Neural progenitor cell (in vitro differentiated cells): Measurements from ENCODE around the gene ABLIM2. TPM values are rescaled to one million over a fixed set of nuclear protein-coding genes. Genes with fewer than 3 reads are reported as not detected.

Experiments used
- DNase-seq: peaks from one replicate; pipeline ENCODE4 v3.0.0-alpha.2; 2016; ENCODE audit warnings: low spot score
- H2AFZ ChIP-seq: fragments of 200-600 bp; sonication (generic); replicated peaks from 2 replicates; pipeline ENCODE4 v1.6.1; 2016; ENCODE audit warnings: antibody characterized with exemption
- H3F3A ChIP-seq: fragments of 200-600 bp; sonication (generic); 2 replicates; pipeline ENCODE4 v1.6.1; 2016; ENCODE audit warnings: antibody characterized with exemption, low read depth
- H3K27ac ChIP-seq: fragments of 200-600 bp; sonication (generic); 2 replicates; pipeline ENCODE4 v1.5.1; 2016; ENCODE audit warnings: mild to moderate bottlenecking
- H3K27me3 ChIP-seq: fragments of 200-600 bp; sonication (generic); 2 replicates; pipeline ENCODE4 v1.6.1; 2016; ENCODE audit warnings: mild to moderate bottlenecking, moderate library complexity
- H3K36me3 ChIP-seq: fragments of 200-600 bp; sonication (generic); 2 replicates; pipeline ENCODE4 v1.5.1; 2016
- H3K4me1 ChIP-seq: fragments of 200-600 bp; sonication (generic); 2 replicates; pipeline ENCODE4 v1.6.1; 2016; ENCODE audit warnings: mixed run types
- H3K4me2 ChIP-seq: fragments of 200-600 bp; sonication (generic); 2 replicates; pipeline ENCODE4 v1.6.1; 2016
- H3K4me3 ChIP-seq: fragments of 200-600 bp; sonication (generic); 2 replicates; pipeline ENCODE4 v1.5.1; 2016
- H3K79me2 ChIP-seq: fragments of 200-600 bp; sonication (generic); 2 replicates; pipeline ENCODE4 v1.6.1; 2016; ENCODE audit warnings: low read depth
- H3K9ac ChIP-seq: fragments of 200-600 bp; sonication (generic); 2 replicates; pipeline ENCODE4 v1.6.1; 2016
- H3K9me3 ChIP-seq: fragments of 200-600 bp; sonication (generic); 2 replicates; pipeline ENCODE4 v1.5.1; 2016; ENCODE audit warnings: low read depth
- H4K20me1 ChIP-seq: fragments of 200-600 bp; sonication (generic); 2 replicates; pipeline ENCODE4 v1.6.1; 2016; ENCODE audit warnings: low read depth
- H3K27ac Mint-ChIP-seq: 3 replicates; pipeline ENCODE4 v1.8.0; 2021; ENCODE audit warnings: mixed read lengths
- H3K27me3 Mint-ChIP-seq: 2 replicates; pipeline ENCODE4 v1.8.0; 2022; ENCODE audit warnings: low read depth, mild to moderate bottlenecking, inconsistent platforms, moderate library complexity, mixed read lengths; ENCODE audit not compliant: insufficient read depth
- H3K36me3 Mint-ChIP-seq: 3 replicates; pipeline ENCODE4 v1.8.0; 2021; ENCODE audit warnings: mixed read lengths
- H3K4me1 Mint-ChIP-seq: 3 replicates; pipeline ENCODE4 v1.8.0; 2021; ENCODE audit warnings: mixed read lengths
- H3K4me3 Mint-ChIP-seq: 3 replicates; pipeline ENCODE4 v1.8.0; 2021; ENCODE audit warnings: mild to moderate bottlenecking, moderate library complexity, mixed read lengths
- H3K9me3 Mint-ChIP-seq: 3 replicates; pipeline ENCODE4 v1.8.0; 2020; ENCODE audit warnings: mixed read lengths
- EZH2 ChIP-seq: fragments of 200-600 bp; sonication (generic); IDR thresholded peaks from 2 replicates; pipeline ENCODE4 v1.6.1; 2017; ENCODE audit warnings: antibody characterized with exemption, mild to moderate bottlenecking, moderate library complexity
- EZH2phosphoT487 ChIP-seq: fragments of 200-600 bp; sonication (generic); IDR thresholded peaks from 2 replicates; pipeline ENCODE4 v1.6.1; 2017; ENCODE audit warnings: antibody characterized with exemption
- total RNA-seq: library from RNA; depleted of rRNA; stranded (reverse); fragments of >200 nt; gene quantifications from 2 replicates; pipeline ENCODE4 v1.2.3, GENCODE V29; 2015; ENCODE audit warnings: low replicate concordance
- TF ChIP-seq, protein P1 (sequence below): fragments of 200-600 bp; sonication (generic); IDR thresholded peaks from 2 replicates; pipeline ENCODE4 v1.5.1; 2017; ENCODE audit warnings: antibody characterized with exemption, mild to moderate bottlenecking

The ABLIM2 gene
- total RNA-seq, 1 donor from 2014 or later: 0.24 TPM

- Histone ChIP-seq H3K36me3 (no peaks in the 10 kb centered on the region), H3K4me3 (no peak overlapping the region), H3K27me3 (no peaks in the 10 kb centered on the region), H2AFZ (no peak overlapping the region), H3K27ac (no peak overlapping the region), H3K9ac (no peak overlapping the region), H4K20me1 (no peaks in the 10 kb centered on the region), H3K4me2 (no peak overlapping the region), H3K9me3 (no peaks in the 10 kb centered on the region), H3F3A (no peaks in the 10 kb centered on the region), H3K79me2 (no peaks in the 10 kb centered on the region), H3K4me1 (peaks cover 10% of the 10 kb centered on the region)
- no peaks in the 10 kb centered on the region for H3K36me3 Mint-ChIP-seq
- H3K9me3 Mint-ChIP-seq: no peaks in the 10 kb centered on the region
- DNase-seq: peak; percentile 85
- peaks cover 16% of the 10 kb centered on the region for H3K27me3 Mint-ChIP-seq
- H3K4me1 Mint-ChIP-seq: peaks cover 26% of the 10 kb centered on the region
- peak overlapping the region; percentile 84 for H3K27ac Mint-ChIP-seq
- H3K4me3 Mint-ChIP-seq: peak overlapping the region; percentile 54
- TF ChIP-seq EZH2 (no peak), EZH2phosphoT487 (no peak)
- TF ChIP-seq, protein P1, sequence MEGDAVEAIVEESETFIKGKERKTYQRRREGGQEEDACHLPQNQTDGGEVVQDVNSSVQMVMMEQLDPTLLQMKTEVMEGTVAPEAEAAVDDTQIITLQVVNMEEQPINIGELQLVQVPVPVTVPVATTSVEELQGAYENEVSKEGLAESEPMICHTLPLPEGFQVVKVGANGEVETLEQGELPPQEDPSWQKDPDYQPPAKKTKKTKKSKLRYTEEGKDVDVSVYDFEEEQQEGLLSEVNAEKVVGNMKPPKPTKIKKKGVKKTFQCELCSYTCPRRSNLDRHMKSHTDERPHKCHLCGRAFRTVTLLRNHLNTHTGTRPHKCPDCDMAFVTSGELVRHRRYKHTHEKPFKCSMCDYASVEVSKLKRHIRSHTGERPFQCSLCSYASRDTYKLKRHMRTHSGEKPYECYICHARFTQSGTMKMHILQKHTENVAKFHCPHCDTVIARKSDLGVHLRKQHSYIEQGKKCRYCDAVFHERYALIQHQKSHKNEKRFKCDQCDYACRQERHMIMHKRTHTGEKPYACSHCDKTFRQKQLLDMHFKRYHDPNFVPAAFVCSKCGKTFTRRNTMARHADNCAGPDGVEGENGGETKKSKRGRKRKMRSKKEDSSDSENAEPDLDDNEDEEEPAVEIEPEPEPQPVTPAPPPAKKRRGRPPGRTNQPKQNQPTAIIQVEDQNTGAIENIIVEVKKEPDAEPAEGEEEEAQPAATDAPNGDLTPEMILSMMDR: no peak
These were observed 119.3 kb downstream of the ABLIM2 start for GRCh38 chr4:8039290-8039689.

DNA sequence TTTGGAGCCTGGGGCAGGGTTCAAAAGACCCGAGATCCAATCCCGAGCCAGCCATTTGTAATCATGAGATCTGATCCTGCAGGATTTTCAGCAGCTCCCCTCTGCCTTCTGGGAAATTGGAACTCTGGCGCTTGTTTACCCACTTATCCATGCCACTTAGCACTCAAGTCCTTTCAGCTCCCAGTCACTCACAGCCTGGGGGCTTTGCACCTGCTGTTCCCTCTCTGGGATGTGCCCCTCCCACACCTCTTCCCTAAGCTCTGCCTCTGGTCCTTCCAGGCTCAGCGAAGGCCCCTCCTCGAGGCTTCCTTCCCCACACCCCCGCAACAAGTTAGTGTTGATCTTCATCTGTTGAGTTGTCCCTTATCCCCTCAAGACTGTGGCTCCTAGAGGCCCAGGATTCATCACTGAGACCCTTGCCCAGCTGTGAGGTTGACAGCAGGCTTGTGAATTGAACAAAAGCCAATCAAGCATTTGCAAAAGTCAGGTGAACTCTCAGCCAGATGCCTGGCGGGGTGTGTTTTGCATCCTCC lies 119.8 kb downstream of the ABLIM2 start:
- Mint-ChIP-seq H3K9me3 (no peaks in the 10 kb centered on the region), H3K27ac (peak overlapping the region; percentile 84), H3K4me3 (peak overlapping the region; percentile 54), H3K27me3 (peaks cover 16% of the 10 kb centered on the region), H3K4me1 (peaks cover 24% of the 10 kb centered on the region), H3K36me3 (no peaks in the 10 kb centered on the region)
- no peaks in the 10 kb centered on the region for H3K36me3 ChIP-seq
- peaks cover 10% of the 10 kb centered on the region for H3K4me1 ChIP-seq
- no peak overlapping the region for H3K4me2 ChIP-seq
- no peaks in the 10 kb centered on the region for H3K79me2 ChIP-seq
- DNase-seq: no peak
- no peaks in the 10 kb centered on the region for H3K27me3 ChIP-seq
- H3K4me3 ChIP-seq: no peak overlapping the region
- no peaks in the 10 kb centered on the region for H3K9me3 ChIP-seq
- TF ChIP-seq EZH2phosphoT487 (no peak), EZH2 (no peak)
- TF ChIP-seq, protein P1: no peak
- no peak overlapping the region for H3K27ac ChIP-seq
- no peak overlapping the region for H3K9ac ChIP-seq
- no peaks in the 10 kb centered on the region for H3F3A ChIP-seq
- no peaks in the 10 kb centered on the region for H4K20me1 ChIP-seq
- no peak overlapping the region for H2AFZ ChIP-seq

GRCh38 chr4:8038083-8038482 lies 120.5 kb downstream of the ABLIM2 start:
- no peaks in the 10 kb centered on the region for H3K27me3 ChIP-seq
- Mint-ChIP-seq H3K36me3 (no peaks in the 10 kb centered on the region), H3K27ac (peak overlapping the region; percentile 59), H3K4me1 (peaks cover 24% of the 10 kb centered on the region), H3K9me3 (no peaks in the 10 kb centered on the region), H3K27me3 (peaks cover 16% of the 10 kb centered on the region), H3K4me3 (no peak overlapping the region)
- no peak for DNase-seq
- no peak overlapping the region for H3K4me2 ChIP-seq
- H3F3A ChIP-seq: no peaks in the 10 kb centered on the region
- no peaks in the 10 kb centered on the region for H3K36me3 ChIP-seq
- no peak overlapping the region for H2AFZ ChIP-seq
- H3K4me1 ChIP-seq: peaks cover 10% of the 10 kb centered on the region
- H3K27ac ChIP-seq: no peak overlapping the region
- H3K79me2 ChIP-seq: no peaks in the 10 kb centered on the region
- H3K9me3 ChIP-seq: no peaks in the 10 kb centered on the region
- H3K4me3 ChIP-seq: no peak overlapping the region
- no peak overlapping the region for H3K9ac ChIP-seq
- H4K20me1 ChIP-seq: no peaks in the 10 kb centered on the region
- TF ChIP-seq EZH2 (no peak), EZH2phosphoT487 (no peak)
- TF ChIP-seq, protein P1: no peak
